HG03103 (cell line): ENCODE data around the gene ZNF287.

Experiments
- ATAC-seq: cut with Tn5 transposase; IDR thresholded peaks from one replicate; pipeline ENCODE4 v1.9.1; 2021; ENCODE audit warnings: low read depth; ENCODE audit not compliant: unreplicated experiment

ZNF287 gene

DNA sequence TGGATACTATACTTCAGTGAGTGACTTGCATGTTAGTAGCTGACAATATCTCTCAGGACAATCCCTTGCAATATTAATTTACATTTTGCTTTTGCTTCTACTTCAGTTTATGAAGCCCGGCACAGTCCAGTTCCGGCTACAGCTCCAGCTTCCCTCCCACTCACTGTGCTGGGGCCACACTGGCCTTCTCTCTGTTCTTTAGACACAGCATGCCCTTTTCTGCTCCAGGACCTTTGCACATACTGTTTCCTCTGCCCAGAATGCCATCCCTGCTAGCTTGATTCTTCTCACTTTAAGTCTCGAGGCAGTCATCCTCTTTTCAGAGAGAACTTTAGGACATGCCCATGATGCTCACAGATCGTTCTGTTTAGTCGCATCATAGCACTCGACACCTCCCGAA, 51.5 kb downstream of the ZNF287 start:
- ATAC-seq: no peak

DNA sequence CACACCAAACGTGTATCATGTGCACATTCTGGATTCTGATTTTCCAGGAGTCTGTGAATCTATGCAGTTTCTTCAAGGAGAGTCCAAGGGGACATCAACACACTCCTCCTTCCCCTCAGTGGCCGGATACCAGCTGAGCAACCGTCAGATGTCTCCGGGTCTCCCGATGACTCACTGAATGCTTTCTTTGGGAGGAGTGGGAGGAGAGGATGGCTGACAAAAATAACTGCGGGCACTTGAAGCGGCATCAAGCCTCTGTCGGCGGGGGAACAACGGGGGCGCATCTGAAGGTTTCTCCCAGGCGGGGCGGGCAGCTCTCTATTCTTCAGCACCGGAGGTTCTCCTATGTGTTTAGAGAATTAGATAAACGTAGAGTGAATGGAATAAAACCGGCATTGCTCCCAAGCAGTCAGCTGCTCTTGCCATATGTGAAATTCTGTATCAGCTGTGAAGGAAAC, 52.4 kb downstream of the ZNF287 start:
- ATAC-seq: no peak

- ATAC-seq: no peak
Measured at GRCh38 chr17:16515933-16516332, 53.1 kb downstream of the ZNF287 start.

- no peak for ATAC-seq
Measured at GRCh38 chr17:16513873-16514272, 55.1 kb downstream of the ZNF287 start.

GRCh38 chr17:16512011-16512410, 57.0 kb downstream of the ZNF287 start:
- no peak for ATAC-seq

DNA sequence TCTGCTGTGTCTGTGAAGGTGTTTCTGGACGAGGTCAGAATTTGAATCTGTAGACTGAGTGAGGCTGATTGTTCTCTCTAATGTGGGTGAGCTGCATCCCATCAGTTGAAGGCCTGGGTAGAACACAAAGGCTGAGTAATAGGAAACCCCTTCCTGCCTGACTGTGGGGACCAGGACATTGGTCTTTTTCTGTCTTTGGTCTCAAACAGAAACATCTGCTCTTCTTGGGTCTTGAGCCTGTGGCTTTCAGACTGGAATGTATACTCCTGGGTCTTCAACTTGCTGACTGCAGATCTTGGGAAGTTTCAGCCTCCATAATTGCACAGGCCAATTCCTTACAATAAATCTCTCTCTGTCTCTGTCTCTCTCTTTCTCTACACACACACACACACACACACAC, 57.4 kb downstream of the ZNF287 start:
- ATAC-seq: no peak

DNA sequence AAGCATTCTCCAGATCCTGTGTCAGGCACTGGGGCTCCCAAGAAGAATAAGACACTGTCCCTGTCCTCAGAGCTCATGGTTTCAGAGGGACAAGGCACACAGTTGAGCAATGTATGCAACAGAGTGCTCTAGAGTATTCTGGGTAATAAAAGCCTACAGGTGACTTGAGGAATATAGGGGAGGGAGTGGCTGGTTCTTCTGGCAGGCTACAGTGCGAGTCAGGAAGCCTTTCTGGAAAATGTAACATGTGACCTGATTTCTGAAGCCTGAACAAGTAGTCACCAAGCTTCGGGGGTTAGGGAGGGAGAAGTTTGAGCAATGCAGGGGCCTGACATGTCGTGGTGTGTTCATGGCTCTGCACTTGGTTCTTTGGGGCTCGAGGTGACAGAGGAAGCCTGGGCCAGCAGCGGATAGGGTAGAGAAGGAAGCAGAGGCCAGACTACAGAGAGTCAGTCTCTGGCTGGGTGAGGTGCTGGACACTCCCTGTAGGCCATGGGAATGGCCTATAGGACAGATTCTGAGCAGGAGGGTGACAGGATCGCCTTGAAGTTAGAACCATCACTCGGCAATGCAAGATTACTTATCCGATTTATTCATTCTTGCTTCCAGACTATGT, 61.0 kb downstream of the ZNF287 start:
- ATAC-seq: no peak

GRCh38 chr17:16506188-16506587, 62.8 kb downstream of the ZNF287 start:
- ATAC-seq: no peak

GRCh38 chr17:16504984-16505383, 64.0 kb downstream of the ZNF287 start:
- no peak for ATAC-seq
